ENCODE data around the gene CUL2.

CUL2 gene

DNA sequence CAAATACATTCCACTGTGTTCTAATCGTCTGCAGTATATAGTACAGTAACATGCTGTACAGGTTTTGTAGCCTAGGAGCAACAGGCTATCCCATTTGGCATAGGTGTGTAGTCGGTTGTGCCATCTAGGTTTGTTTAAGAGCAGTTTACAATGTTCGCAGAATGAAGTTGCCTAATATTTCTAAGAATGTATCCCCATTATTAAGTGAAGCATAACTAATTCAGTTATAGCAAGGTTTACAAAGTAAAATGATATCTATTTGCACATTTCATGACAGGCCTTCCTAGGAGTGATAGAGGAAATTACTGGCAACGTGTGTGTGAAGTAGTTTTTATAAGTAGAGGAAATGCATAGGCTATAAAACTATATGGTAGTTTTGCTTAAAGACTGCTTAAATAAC, 40.5 kb upstream of the CUL2 start:
- peaks cover 15% of the 10 kb centered on the region for H3K4me1 ChIP-seq (ENCODE audit: insufficient read depth, poor library complexity, severe bottlenecking)

DNA sequence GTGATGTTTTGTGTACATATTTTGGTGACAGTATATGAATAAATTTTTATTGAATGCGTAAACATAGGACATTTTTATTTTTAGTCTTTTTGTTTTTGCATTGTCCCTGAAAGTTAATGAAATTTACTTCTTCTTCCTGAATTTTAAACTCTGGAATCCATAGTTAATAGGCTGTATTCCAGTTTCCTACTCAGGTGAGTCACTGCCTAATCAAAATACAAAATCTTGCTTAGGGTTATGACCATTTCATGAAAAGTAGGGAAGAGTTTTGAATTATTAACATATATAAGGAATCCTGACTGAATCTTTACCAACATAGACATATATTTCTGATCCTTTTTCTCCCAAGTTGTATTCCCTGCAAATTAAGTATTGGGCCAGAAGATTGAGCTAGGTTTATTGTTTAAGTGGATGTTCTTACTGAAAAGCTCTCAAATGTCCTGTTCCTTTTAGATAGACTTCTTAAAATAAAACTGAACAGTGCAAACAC, 39.1 kb upstream of the CUL2 start:
- no peak for ATAC-seq (ENCODE audit: low read depth)
- Histone ChIP-seq H3K4me1 (ENCODE audit: insufficient read depth, poor library complexity, severe bottlenecking) (peaks cover 18% of the 10 kb centered on the region), H3K27me3 (ENCODE audit: insufficient read depth, poor library complexity, severe bottlenecking) (no peaks in the 10 kb centered on the region), H3K27ac (ENCODE audit: poor library complexity, severe bottlenecking) (no peak overlapping the region), H3K9me3 (ENCODE audit: severe bottlenecking) (no peaks in the 10 kb centered on the region), H3K36me3 (ENCODE audit: low read depth) (no peaks in the 10 kb centered on the region), H3K4me3 (ENCODE audit: severe bottlenecking) (no peak overlapping the region)
- TF ChIP-seq, protein P1, sequence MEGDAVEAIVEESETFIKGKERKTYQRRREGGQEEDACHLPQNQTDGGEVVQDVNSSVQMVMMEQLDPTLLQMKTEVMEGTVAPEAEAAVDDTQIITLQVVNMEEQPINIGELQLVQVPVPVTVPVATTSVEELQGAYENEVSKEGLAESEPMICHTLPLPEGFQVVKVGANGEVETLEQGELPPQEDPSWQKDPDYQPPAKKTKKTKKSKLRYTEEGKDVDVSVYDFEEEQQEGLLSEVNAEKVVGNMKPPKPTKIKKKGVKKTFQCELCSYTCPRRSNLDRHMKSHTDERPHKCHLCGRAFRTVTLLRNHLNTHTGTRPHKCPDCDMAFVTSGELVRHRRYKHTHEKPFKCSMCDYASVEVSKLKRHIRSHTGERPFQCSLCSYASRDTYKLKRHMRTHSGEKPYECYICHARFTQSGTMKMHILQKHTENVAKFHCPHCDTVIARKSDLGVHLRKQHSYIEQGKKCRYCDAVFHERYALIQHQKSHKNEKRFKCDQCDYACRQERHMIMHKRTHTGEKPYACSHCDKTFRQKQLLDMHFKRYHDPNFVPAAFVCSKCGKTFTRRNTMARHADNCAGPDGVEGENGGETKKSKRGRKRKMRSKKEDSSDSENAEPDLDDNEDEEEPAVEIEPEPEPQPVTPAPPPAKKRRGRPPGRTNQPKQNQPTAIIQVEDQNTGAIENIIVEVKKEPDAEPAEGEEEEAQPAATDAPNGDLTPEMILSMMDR (IDR thresholded peaks at IDR 0.05; ENCODE audit: poor library complexity, severe bottlenecking), result no peak
- DNase-seq (ENCODE audit: low spot score), result no peak

More for the DNA sequence above, 40.5 kb upstream of the CUL2 start:
- TF ChIP-seq, protein P1 (IDR thresholded peaks at IDR 0.05; ENCODE audit: poor library complexity, severe bottlenecking), result no peak
- DNase-seq (ENCODE audit: low spot score) (no peak), ATAC-seq (ENCODE audit: low read depth) (no peak)
- Histone ChIP-seq H3K9me3 (ENCODE audit: severe bottlenecking) (no peaks in the 10 kb centered on the region), H3K27ac (ENCODE audit: poor library complexity, severe bottlenecking) (no peak overlapping the region), H3K27me3 (ENCODE audit: insufficient read depth, poor library complexity, severe bottlenecking) (no peaks in the 10 kb centered on the region), H3K36me3 (ENCODE audit: low read depth) (no peaks in the 10 kb centered on the region), H3K4me3 (ENCODE audit: severe bottlenecking) (no peak overlapping the region)

DNA sequence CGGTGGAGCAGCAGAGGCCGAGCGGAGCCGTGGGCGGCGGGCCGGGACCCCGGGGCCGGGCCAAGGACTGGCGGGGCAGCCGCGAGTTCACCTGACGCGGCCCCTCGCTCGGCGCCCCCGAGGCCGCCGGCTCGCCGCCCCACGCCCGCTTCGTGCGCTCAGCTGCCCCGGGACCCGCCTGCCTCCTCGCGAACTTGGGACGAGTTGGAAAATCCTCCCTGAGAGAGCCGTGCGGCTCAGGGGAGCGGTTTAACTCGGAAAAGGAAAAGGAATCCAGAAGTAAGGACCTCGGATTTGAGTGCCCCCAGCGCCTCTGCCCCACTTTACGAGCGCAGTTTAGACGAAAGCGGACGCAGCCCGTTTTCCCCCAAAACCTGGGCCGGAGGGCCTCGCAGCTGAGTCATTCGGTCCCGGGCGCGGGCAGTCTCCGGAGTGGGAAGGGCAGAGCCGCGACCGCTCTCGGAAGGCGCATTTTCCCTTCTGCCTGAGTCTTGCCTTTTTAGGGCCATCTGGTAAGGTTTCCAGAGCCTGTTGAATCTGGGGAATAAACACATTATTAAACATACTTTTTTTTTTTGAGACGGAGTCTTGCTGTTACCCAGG, 37.2 kb upstream of the CUL2 start:
- ATAC-seq (ENCODE audit: low read depth) (peak; percentile 20), DNase-seq (ENCODE audit: low spot score) (peak; percentile 62)
- Histone ChIP-seq H3K36me3 (ENCODE audit: low read depth) (no peaks in the 10 kb centered on the region), H3K4me1 (ENCODE audit: insufficient read depth, poor library complexity, severe bottlenecking) (peaks cover 18% of the 10 kb centered on the region), H3K4me3 (ENCODE audit: severe bottlenecking) (peak overlapping the region; percentile 86), H3K27me3 (ENCODE audit: insufficient read depth, poor library complexity, severe bottlenecking) (no peaks in the 10 kb centered on the region), H3K9me3 (ENCODE audit: severe bottlenecking) (no peaks in the 10 kb centered on the region), H3K27ac (ENCODE audit: poor library complexity, severe bottlenecking) (peak overlapping the region; percentile 87)
- TF ChIP-seq, protein P1 (IDR thresholded peaks at IDR 0.05; ENCODE audit: poor library complexity, severe bottlenecking), result no peak

DNA sequence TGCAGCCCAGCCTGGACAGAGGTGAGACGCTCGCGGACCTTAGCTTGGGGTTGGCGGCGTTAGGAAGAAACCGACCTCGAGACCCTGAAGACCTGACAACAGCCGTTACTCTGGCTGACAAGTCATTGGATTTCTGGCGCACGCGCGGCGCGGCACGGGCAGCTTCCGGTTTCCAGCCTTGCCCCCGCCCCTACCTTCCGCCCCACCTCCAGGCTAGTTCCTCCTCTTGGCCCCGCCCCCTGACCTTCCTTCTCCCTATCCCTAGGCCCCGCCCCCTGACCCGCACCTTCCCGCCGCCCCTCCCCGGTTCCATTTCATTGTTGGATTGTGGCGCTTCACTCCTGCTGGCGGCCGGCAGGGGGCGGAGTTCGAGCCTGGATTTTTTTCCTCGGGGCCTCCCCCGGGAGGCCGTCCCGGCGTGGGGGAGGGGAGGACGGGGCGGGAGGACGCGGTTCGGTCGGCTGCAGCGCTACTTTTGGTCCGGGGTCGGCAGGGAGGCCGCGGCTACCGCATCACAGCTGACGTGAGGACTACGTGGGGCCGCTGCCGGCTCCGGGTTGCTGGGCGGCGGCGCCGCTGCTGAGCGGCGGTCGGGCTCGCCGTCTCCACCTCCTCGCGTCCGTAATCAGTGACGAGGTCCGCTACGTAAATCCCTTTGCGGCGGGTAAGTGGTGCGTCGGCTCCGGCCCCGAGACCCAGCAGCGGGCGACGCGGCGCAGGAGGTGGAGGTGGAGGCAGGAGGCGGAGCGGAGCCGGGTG, 36.6 kb upstream of the CUL2 start, which contains the start of gene CREM:
TSS of gene CREM (plus strand) at position 317 of the 759 bp plus-strand sequence. CDS start 10,990 bp downstream, outside the sequence.
- Histone ChIP-seq H3K36me3 (ENCODE audit: low read depth) (no peaks in the 10 kb centered on the region), H3K9me3 (ENCODE audit: severe bottlenecking) (no peaks in the 10 kb centered on the region), H3K4me1 (ENCODE audit: insufficient read depth, poor library complexity, severe bottlenecking) (peaks cover 18% of the 10 kb centered on the region), H3K4me3 (ENCODE audit: severe bottlenecking) (peak within 1 kb of the TSS; percentile 86), H3K27ac (ENCODE audit: poor library complexity, severe bottlenecking) (peak within 1 kb of the TSS; percentile 87), H3K27me3 (ENCODE audit: insufficient read depth, poor library complexity, severe bottlenecking) (no peaks in the 10 kb centered on the region)
- TF ChIP-seq, protein P1 (IDR thresholded peaks at IDR 0.05; ENCODE audit: poor library complexity, severe bottlenecking), result peak; percentile 94
- ATAC-seq (ENCODE audit: low read depth), result peak; percentile 88
- peak; percentile 100 for DNase-seq (ENCODE audit: low spot score)
